Panc1 (cell line): Measurements from ENCODE around the gene ZNF235. TPM values are rescaled to one million over a fixed set of nuclear protein-coding genes. Genes with fewer than 3 reads are reported as not detected.
"Not testable (repeated sequence)": the region's sequence is repeated elsewhere in the genome, so short reads cannot be mapped to it uniquely, and the experiment has no call there.

Source experiments
- ATAC-seq: fragments of 200-7000 bp; cut with Tn5 transposase; 2 replicates; pipeline ENCODE4 v1.9.1; 2020; ENCODE audit warnings: mild to moderate bottlenecking, moderate library complexity
- BruUV-seq: library from RNA; stranded (reverse); fragments of 400-500 nt; replicated peaks from 2 replicates; lab custom pipeline; 2021; lab: Mats Ljungman, UMichigan
- CTCF ChIA-PET: fragments of 300-600 bp; sonication (Branson Sonifier 250); formaldehyde crosslinking; loops from one replicate; lab custom pipeline; 2022; ENCODE audit warnings: antibody characterized with exemption; lab: Charles Lee
- POLR2A ChIA-PET: fragments of 300-600 bp; sonication (Branson Sonifier 250); formaldehyde crosslinking; loops from one replicate; lab custom pipeline; 2022; ENCODE audit warnings: antibody characterized with exemption; lab: Charles Lee
- DNase-seq: peaks from one replicate; pipeline ENCODE4 v3.0.0-alpha.2; 2010; ENCODE audit warnings: low read depth, low spot score
- H3K27ac ChIP-seq: 2 replicates; pipeline ENCODE4 v1.5.1; 2011; ENCODE audit warnings: mild to moderate bottlenecking, low read length, inconsistent platforms
- H3K27me3 ChIP-seq: fragments of 200-500 bp; sonication (Bioruptor generic); 2 replicates; pipeline ENCODE4 v1.6.0; 2014; ENCODE audit warnings: low read length, inconsistent platforms; ENCODE audit not compliant: control insufficient read depth, insufficient read depth
- H3K36me3 ChIP-seq: fragments of 200-500 bp; sonication (Bioruptor generic); 2 replicates; pipeline ENCODE4 v1.5.1; 2014; ENCODE audit warnings: inconsistent platforms, mild to moderate bottlenecking, low read length, moderate library complexity; ENCODE audit not compliant: control insufficient read depth, insufficient read depth
- H3K4me1 ChIP-seq: 2 replicates; pipeline ENCODE4 v1.5.1; 2011; ENCODE audit warnings: inconsistent platforms, mild to moderate bottlenecking, low read length, moderate library complexity; ENCODE audit not compliant: control insufficient read depth, insufficient read depth
- H3K4me3 ChIP-seq, 2 experiments: 2 replicates each; pipeline ENCODE4 v1.5.1; 2011 to 2012; ENCODE audit warnings: low read depth in 2 of 2, low read length in 2 of 2, mild to moderate bottlenecking in 2 of 2, inconsistent platforms in 1 of 2, moderate library complexity in 1 of 2
- H3K9me3 ChIP-seq: fragments of 200-500 bp; sonication (Bioruptor generic); 2 replicates; pipeline ENCODE4 v1.5.1; 2014; ENCODE audit warnings: low read depth, mild to moderate bottlenecking, inconsistent platforms, low read length, moderate library complexity; ENCODE audit not compliant: control insufficient read depth, insufficient read depth
- POLR2AphosphoS5 ChIP-seq: IDR thresholded peaks from 2 replicates; pipeline ENCODE4 v1.6.1; 2012; ENCODE audit warnings: mild to moderate bottlenecking, low read depth, low read length, moderate library complexity
- TCF7L2 ChIP-seq: IDR thresholded peaks from 2 replicates; pipeline ENCODE4 v1.6.1; 2011; ENCODE audit warnings: mild to moderate bottlenecking, low read depth, low read length, inconsistent platforms
- in situ Hi-C: cut with HindIII; loops from 2 replicates; pipeline ENCODE4 v1.10.0; 2016; ENCODE audit warnings: low sequenced_read_pairs, low pct_unique_long_range_greater_than_20kb
- intact Hi-C: fragments of 100-400 bp; cut with micrococcal nuclease; formaldehyde crosslinking; loops from one replicate; pipeline ENCODE4 v1.10.0; 2022; ENCODE audit not compliant: unreplicated experiment
- total RNA-seq: library from RNA; stranded (reverse); gene quantifications from one replicate; pipeline ENCODE4 v1.2.1, GENCODE V29; 2021; ENCODE audit not compliant: unreplicated experiment
- TF ChIP-seq, protein P1 (sequence below), 2 experiments: IDR thresholded peaks; 2 replicates each; pipeline ENCODE4 v1.6.1; 2011 to 2012; ENCODE audit warnings: low read depth in 2 of 2, control low read depth in 1 of 2, low read length in 1 of 2, mild to moderate bottlenecking in 1 of 2, moderate library complexity in 1 of 2; ENCODE audit not compliant: insufficient read depth in 1 of 2
- TF ChIP-seq, protein P2 (sequence below): fragments of 450-650 bp; IDR thresholded peaks from 2 replicates; pipeline ENCODE4 v1.5.1; 2017; ENCODE audit warnings: mild to moderate bottlenecking

Gene ZNF235
- total RNA-seq, 1 experiment from 2014 or later = 5.1 TPM

DNA sequence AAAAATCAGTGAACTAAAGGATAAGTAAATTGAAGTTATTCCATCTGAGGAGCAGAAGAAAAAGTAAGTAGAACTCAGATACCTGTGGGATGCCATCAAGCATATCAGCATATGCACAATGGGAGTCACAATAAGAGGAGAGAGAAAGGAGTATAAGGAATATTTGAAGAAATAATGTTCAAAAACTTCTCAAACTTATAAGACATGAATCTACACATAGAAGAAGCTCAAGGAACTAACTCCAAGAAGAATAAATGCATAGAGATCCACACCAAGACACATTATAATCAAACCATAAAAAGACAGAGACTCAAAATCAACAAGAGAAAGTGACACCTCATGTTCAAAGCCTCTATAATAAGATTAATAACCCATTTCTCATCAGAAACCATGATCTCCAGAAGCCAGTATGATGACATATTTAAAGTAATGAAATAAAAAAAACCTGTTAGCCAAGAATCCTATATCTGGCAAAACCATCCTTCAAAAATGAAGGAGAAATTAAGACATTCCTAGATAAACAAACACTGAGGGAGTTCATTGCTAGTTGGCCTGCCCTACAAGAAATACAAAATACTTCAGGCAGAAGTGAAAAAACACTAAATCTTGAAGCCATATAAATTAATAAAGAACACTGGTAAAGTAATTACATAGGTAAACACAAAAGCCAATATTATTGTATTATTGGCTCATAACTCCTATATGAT is 49.0 kb downstream of the ZNF235 start:
- no peak for ATAC-seq
- DNase-seq = no peak
- Histone ChIP-seq H3K27me3 (no peaks in the 10 kb centered on the region), H3K4me1 (peaks cover 6% of the 10 kb centered on the region; the same call in 1 of the 2 replicates), H3K9me3 (peaks cover 8% of the 10 kb centered on the region; the same call in 1 of the 2 replicates), H3K36me3 (no peaks in the 10 kb centered on the region), H3K27ac (no peak overlapping the region), H3K4me3 (no peak overlapping the region)
- in situ Hi-C loops (no loop called here), intact Hi-C loops (no loop called here)
- no TSS peak for BruUV-seq
- ChIA-PET CTCF (no interaction called here), POLR2A (no interaction called here)
- TF ChIP-seq TCF7L2 (no peak), POLR2AphosphoS5 (no peak)
- TF ChIP-seq, protein P1, sequence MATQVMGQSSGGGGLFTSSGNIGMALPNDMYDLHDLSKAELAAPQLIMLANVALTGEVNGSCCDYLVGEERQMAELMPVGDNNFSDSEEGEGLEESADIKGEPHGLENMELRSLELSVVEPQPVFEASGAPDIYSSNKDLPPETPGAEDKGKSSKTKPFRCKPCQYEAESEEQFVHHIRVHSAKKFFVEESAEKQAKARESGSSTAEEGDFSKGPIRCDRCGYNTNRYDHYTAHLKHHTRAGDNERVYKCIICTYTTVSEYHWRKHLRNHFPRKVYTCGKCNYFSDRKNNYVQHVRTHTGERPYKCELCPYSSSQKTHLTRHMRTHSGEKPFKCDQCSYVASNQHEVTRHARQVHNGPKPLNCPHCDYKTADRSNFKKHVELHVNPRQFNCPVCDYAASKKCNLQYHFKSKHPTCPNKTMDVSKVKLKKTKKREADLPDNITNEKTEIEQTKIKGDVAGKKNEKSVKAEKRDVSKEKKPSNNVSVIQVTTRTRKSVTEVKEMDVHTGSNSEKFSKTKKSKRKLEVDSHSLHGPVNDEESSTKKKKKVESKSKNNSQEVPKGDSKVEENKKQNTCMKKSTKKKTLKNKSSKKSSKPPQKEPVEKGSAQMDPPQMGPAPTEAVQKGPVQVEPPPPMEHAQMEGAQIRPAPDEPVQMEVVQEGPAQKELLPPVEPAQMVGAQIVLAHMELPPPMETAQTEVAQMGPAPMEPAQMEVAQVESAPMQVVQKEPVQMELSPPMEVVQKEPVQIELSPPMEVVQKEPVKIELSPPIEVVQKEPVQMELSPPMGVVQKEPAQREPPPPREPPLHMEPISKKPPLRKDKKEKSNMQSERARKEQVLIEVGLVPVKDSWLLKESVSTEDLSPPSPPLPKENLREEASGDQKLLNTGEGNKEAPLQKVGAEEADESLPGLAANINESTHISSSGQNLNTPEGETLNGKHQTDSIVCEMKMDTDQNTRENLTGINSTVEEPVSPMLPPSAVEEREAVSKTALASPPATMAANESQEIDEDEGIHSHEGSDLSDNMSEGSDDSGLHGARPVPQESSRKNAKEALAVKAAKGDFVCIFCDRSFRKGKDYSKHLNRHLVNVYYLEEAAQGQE (IDR thresholded peaks at IDR 0.05; ENCODE audit: insufficient read depth in 1 of 2, low read depth in 2 of 2, low read length in 1 of 2) = no peak
- TF ChIP-seq, protein P2, sequence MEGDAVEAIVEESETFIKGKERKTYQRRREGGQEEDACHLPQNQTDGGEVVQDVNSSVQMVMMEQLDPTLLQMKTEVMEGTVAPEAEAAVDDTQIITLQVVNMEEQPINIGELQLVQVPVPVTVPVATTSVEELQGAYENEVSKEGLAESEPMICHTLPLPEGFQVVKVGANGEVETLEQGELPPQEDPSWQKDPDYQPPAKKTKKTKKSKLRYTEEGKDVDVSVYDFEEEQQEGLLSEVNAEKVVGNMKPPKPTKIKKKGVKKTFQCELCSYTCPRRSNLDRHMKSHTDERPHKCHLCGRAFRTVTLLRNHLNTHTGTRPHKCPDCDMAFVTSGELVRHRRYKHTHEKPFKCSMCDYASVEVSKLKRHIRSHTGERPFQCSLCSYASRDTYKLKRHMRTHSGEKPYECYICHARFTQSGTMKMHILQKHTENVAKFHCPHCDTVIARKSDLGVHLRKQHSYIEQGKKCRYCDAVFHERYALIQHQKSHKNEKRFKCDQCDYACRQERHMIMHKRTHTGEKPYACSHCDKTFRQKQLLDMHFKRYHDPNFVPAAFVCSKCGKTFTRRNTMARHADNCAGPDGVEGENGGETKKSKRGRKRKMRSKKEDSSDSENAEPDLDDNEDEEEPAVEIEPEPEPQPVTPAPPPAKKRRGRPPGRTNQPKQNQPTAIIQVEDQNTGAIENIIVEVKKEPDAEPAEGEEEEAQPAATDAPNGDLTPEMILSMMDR = no peak

DNA sequence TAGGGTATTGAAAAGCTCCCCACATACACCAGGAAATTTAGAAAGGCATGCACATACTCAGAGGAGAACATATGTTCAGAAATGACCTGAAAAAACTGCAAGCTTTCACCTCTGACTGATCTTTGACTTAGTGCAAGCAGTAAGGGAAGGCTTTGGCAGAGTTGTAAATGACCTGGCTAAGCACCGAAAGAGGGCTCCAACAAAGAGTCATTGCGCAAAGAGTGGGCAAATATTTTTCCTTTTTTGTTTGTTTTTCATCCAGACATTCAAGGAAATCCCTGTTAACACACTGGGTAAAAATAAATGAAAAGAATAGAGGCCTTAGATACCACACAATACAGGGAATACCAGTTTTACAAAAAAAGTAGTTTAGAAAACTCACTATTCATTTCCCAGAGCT is 50.3 kb downstream of the ZNF235 start:
- POLR2A ChIA-PET = no interaction called here
- in situ Hi-C loops = no loop called here
- Histone ChIP-seq H3K4me3 (no peak overlapping the region), H3K9me3 (peaks cover 10% of the 10 kb centered on the region; the same call in 1 of the 2 replicates), H3K36me3 (no peaks in the 10 kb centered on the region), H3K27ac (no peak overlapping the region), H3K27me3 (no peaks in the 10 kb centered on the region), H3K4me1 (no peaks in the 10 kb centered on the region)
- no TSS peak for BruUV-seq
- intact Hi-C loops = no loop called here
- DNase-seq (no peak), ATAC-seq (no peak)
- CTCF ChIA-PET = no interaction called here
- TF ChIP-seq, protein P2 = no peak
- TF ChIP-seq TCF7L2 = no peak
- TF ChIP-seq, protein P1 (IDR thresholded peaks at IDR 0.05; ENCODE audit: insufficient read depth in 1 of 2, low read depth in 2 of 2, low read length in 1 of 2) = no peak

DNA sequence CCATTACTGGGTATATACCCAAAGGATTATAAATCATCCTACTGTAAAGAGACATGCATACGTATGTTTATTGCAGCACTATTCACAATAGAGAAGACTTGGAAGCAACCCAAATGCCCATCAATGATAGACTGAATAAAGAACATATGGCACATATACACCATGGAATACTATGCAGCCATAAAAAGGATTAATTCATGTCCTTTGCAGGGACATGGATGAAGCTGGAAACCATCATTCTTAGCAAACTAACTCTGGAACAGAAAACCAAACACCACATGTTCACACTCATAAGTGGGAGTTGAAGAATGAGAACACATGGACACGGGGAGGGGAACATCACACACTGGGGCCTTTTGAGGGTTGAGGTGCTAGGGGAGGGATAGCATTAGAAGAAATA is 51.4 kb downstream of the ZNF235 start:
- CTCF ChIA-PET, ATAC-seq, H3K4me1 ChIP-seq, DNase-seq, BruUV-seq, H3K4me3 ChIP-seq, in situ Hi-C loops, H3K27me3 ChIP-seq, intact Hi-C loops, H3K36me3 ChIP-seq, H3K27ac ChIP-seq: not testable (repeated sequence)
- POLR2A ChIA-PET = interaction anchor here (0.7 kb wide), 1 partner anchor 86 kb away, joined by 6 read pairs; no protein-coding TSS in a partner anchor
- peaks cover 13% of the 10 kb centered on the region; the same call in 1 of the 2 replicates for H3K9me3 ChIP-seq
